NAMALWA (cell line): ENCODE data around the gene SLC24A5.

Experiments used
- DNase-seq: peaks from one replicate; pipeline ENCODE4 v3.0.0-alpha.2; 2015; ENCODE audit warnings: low spot score

The SLC24A5 gene

DNA sequence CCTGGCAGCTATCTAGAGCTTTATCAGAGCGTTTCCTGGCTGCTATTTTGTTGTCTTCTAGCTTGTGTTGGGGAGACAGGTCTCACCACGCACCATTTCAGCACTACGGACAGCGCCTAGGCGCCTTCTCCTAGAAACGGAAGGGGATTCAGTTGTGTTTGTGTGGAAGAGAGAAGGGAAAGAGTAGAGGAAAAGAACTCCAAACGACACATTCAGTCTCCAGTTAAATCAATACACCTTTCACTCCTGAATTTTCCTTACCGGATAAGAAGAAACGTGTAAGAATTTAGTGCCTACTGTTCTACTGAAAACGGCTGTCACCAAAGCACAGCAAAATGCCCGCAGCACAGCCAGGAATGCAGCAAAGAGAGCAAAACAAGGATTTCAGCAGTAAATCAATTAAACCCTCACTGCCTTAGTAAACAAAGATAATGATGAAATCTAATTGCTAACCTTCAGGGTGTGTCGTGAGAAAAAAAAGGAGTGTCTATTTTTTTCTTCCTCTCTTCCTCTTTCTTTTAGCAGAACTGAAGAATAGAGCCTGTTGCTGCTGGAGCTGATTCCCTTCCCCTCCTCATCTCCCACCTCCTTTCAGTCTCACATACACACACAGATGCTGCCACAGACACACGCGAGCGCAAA lies 70.3 kb downstream of the SLC24A5 start:
- DNase-seq: peak; percentile 26

DNA sequence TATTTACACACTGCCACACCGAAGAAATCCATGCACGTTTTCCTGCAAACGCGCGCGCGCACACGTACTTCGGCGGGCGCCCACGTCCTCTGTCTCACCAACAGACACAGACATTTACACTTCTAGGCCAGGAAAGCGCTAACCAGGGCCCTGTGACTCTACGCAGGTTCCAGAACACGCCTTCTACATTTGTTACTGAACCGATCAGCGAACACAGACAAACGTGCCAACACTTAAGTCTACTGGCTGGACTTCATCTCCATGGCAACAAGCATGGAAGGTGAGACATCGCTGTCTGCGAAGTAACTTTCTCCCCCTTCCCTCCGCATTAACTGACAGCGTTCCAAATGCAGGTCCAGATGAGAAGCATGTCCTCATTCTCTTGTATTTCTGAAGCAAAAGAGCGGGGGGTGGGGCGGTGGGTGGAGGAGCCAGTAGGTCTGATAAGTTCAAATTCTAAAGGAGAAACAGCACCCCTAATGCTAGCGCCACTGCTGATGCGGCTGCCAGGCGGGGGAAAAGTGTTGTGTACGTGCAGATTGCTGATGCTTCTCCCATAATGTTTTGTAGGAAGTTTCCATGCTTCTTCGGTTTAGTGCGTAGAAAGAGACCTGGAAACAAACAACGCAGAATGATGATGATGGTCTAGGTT lies 70.9 kb downstream of the SLC24A5 start, which contains the start of gene CTXN2:
Gene CTXN2 (plus strand): TSS at position 92 of the 652 bp plus-strand sequence. CDS start 9,636 bp downstream, outside the sequence.
- DNase-seq: no peak
